Activated naive CD8-positive, alpha-beta T cell (primary cell): Measurements from ENCODE around the gene MUC21.
"Not testable (repeated sequence)": the region's sequence is repeated elsewhere in the genome, so short reads cannot be mapped to it uniquely, and the experiment has no call there.

Experiments
- H3K27ac Mint-ChIP-seq: one replicate; pipeline ENCODE4 v1.8.0; 2021; ENCODE audit warnings: mixed read lengths
- H3K27me3 Mint-ChIP-seq: one replicate; pipeline ENCODE4 v1.8.0; 2021; ENCODE audit warnings: mixed read lengths
- H3K36me3 Mint-ChIP-seq: one replicate; pipeline ENCODE4 v1.8.0; 2021; ENCODE audit warnings: mixed read lengths
- H3K4me1 Mint-ChIP-seq: one replicate; pipeline ENCODE4 v1.8.0; 2021; ENCODE audit warnings: low read depth, mixed read lengths
- H3K4me3 Mint-ChIP-seq: one replicate; pipeline ENCODE4 v1.8.0; 2021; ENCODE audit warnings: mild to moderate bottlenecking, mixed read lengths
- H3K9me3 Mint-ChIP-seq: one replicate; pipeline ENCODE4 v1.8.0; 2021; ENCODE audit warnings: low read depth, mixed read lengths

Gene MUC21

DNA sequence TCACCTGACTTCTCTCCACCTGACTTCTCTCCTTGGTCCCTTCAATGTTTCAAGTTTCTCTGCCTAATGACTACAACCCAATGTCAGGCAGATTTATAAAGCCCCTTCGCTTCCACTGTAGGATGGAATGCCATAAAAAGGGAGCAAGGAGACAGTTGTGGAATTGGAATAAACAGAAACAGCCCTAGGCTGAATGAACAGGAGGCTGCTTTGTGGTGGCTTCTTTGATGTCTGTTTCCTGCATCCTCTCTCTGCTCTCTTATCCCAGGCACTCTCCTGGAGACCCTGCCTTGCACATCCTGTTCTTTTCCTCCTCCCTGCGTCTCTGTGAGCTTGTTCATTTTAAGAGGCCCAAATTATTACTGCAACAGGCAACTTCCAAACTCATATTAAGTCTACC lies 25.8 kb upstream of the MUC21 start:
- Mint-ChIP-seq H3K36me3 (no peaks in the 10 kb centered on the region), H3K9me3 (no peaks in the 10 kb centered on the region), H3K27me3 (no peaks in the 10 kb centered on the region), H3K4me3 (no peak overlapping the region), H3K4me1 (peaks cover 28% of the 10 kb centered on the region), H3K27ac (no peak overlapping the region)

DNA sequence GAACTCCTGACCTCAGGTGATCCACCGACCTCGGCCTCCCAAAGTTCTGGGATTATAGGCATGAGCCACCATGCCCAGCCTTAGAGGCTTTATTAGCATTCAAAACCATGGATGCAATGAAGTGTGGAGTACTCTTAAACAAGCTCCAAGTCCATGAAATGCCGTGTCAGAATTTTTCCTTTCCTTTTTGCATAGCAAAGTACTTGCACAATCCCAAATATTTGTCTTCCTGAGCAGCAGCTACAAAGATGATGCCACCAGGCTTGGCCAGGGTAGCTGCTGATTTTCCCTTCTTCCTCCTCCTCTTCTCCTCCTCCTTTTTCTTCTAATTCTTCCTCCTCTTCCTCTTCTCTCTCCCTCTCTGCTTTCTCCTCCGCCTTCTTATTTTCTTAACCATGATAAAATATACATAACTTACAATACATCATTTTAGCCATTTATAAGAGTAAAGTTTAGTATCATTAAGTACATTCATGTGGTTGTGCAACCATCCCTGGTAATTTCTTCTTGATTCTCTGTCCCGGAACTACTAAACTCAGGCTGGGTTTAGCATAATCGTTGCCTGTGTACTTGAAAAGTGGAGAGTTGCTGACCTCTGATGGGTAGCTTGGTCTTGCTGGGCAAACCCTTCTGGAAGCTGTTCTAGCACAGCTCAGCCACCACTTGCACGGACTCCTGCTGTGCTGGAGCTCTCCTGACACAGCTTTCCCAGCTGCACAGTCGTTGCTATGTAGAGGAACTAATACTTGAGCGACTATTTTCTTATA lies 22.4 kb upstream of the MUC21 start:
- Mint-ChIP-seq H3K9me3 (no peaks in the 10 kb centered on the region), H3K4me1 (peaks cover 11% of the 10 kb centered on the region), H3K36me3 (no peaks in the 10 kb centered on the region), H3K27me3 (peaks cover 8% of the 10 kb centered on the region), H3K27ac (no peak overlapping the region), H3K4me3 (no peak overlapping the region)

DNA sequence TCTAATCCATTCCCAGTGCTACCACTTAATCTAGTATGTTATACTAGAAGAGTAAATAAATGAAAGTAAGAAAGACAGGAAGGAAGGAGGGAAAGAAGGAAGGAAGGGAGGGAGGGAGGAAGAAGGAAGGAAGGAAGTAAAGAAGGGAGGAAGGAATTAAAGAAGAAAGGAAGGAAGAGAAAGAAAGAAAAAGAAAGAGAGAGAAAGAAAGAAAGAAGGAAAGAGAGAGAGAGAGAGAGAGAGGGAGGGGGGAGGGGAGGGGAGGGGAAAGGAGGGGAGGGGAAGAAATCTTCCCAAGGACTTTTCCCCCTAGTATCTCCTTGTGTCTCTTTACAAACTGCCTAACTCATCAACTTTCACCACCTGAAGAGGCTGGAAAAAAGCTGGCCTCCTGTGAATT lies 20.8 kb upstream of the MUC21 start:
- Mint-ChIP-seq H3K36me3 (no peaks in the 10 kb centered on the region), H3K27me3 (peaks cover 12% of the 10 kb centered on the region), H3K4me1 (peaks cover 2% of the 10 kb centered on the region), H3K27ac (no peak overlapping the region), H3K4me3 (no peak overlapping the region), H3K9me3 (no peaks in the 10 kb centered on the region)

DNA sequence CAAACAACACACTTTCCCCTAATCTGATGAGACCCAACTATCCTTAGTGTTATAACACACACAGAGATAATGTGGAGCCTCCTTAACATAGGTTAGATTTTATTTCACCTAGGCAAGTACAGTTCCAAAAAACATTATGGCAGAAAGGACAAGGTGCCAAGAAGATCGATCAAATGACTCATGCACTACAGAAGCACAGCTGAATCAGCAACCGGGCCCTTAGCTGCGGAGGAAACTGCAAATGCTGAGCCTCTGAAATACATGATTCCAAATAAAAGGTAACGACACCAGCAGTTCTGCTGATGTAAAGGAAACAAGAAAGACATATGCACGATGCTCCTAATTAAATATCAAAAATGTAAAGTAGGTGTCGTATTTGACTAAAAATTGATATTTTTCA lies 19.9 kb upstream of the MUC21 start:
- Mint-ChIP-seq H3K4me1 (peaks cover 2% of the 10 kb centered on the region), H3K27me3 (peaks cover 12% of the 10 kb centered on the region), H3K4me3 (no peak overlapping the region), H3K27ac (no peak overlapping the region), H3K9me3 (no peaks in the 10 kb centered on the region), H3K36me3 (no peaks in the 10 kb centered on the region)

DNA sequence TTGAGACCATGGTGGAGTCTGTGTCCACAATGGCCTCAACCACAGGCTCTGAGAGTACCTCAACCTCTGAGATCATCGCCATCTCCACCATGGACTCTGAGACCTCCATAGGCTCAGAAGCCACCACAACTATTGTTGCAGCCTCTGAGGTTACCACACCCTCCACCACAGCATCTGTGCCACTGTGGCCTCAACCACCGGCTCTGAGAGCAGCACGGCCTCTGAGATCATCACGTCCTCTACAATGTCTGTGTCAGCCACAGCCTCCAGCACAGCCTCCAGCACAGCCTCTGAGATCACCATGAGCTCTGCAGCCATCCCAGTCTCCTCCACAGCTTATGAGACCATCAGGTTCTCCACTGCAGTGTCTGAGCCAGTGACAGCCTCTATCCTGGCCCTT lies 19.4 kb upstream of the MUC21 start:
- Mint-ChIP-seq H3K27me3 (peaks cover 12% of the 10 kb centered on the region), H3K36me3 (no peaks in the 10 kb centered on the region), H3K9me3 (no peaks in the 10 kb centered on the region), H3K4me3 (no peak overlapping the region), H3K4me1 (peaks cover 2% of the 10 kb centered on the region), H3K27ac (no peak overlapping the region)

DNA sequence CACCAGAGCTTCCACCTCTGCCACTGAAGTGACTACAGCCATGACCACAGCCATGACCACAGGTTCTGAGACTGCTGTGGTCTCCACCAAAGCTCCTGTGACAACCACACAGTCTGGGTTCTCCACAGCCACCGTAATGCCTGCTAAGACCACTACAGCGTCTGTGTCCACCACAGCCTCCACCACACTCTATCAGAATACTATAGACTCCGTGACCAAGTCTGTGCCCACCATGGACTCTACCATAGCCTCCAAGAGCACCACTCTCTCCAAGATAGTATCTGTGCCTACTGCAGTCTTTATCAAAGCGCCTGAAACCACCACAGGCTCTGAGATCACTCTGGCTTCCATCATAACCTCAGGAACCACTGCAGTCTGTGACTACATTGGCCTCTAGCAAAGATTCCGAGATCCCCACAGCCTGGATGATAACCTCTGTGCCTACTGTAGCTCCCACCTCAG lies 18.3 kb upstream of the MUC21 start:
- no peaks in the 10 kb centered on the region for H3K9me3 Mint-ChIP-seq
- H3K27ac Mint-ChIP-seq = no peak overlapping the region
- H3K4me3 Mint-ChIP-seq = no peak overlapping the region
- peaks cover 2% of the 10 kb centered on the region for H3K4me1 Mint-ChIP-seq
- H3K27me3 Mint-ChIP-seq = peaks cover 15% of the 10 kb centered on the region
- no peaks in the 10 kb centered on the region for H3K36me3 Mint-ChIP-seq

DNA sequence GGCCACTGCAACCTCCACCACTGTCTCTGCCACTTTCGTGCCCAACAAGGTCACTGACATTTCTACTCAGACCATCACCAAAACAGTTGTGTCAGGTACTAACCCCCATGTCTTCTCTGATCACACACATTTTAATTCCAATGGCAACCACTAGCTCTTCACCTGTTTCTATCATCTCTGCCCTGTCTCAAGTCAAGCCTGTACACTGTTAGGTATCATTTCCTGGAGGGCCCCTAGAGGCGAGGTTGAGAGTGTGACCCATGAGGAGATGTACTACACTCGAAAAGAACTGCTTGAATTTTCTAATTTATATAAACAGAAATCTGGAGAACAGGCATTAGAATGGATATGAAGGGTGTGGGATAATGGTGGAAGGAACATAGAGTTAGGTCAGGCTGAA lies 17.4 kb upstream of the MUC21 start:
- H3K9me3 Mint-ChIP-seq = no peaks in the 10 kb centered on the region
- H3K36me3 Mint-ChIP-seq = no peaks in the 10 kb centered on the region
- H3K4me3 Mint-ChIP-seq = no peak overlapping the region
- peaks cover 15% of the 10 kb centered on the region for H3K27me3 Mint-ChIP-seq
- peaks cover 2% of the 10 kb centered on the region for H3K4me1 Mint-ChIP-seq
- no peak overlapping the region for H3K27ac Mint-ChIP-seq

DNA sequence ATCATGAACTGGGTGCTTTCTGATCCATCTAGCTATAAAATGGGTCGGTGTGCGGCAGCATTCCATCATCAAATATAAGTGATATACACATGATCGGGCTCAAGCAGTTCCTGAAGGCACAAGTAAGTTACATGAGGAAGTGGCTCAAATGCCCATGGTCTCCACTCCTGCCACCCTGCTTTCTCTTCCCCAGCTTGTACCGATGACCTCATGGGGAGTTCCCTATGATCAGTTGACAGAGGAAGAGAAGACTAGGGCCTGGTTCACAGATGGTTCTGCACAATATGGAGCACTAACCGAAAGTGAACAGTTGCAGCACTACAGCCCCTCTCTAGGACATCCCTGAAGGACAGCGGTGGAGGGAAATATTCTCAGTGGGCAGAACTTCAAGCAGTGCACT lies 14.3 kb upstream of the MUC21 start:
- H3K9me3 Mint-ChIP-seq, H3K36me3 Mint-ChIP-seq, H3K27ac Mint-ChIP-seq, H3K4me1 Mint-ChIP-seq, H3K4me3 Mint-ChIP-seq: not testable (repeated sequence)
- peaks cover 18% of the 10 kb centered on the region for H3K27me3 Mint-ChIP-seq

DNA sequence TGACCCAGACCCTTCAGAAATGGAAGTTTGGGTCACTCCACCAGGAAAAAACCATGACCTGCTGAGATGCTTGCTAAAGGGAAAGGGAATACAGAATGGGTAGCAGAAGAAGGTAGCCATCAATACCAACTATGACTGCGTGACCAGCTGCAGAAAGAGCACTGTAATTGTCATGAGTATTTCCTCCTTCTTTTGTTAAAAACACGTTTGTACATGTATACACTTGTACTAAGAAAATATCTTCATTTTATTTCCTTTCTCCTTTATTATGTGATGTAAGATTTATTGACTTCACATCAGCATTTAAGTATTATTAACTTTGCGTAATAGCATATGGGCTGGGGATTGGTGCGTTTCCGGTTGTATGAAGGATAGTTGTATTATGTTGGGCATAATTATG lies 12.6 kb upstream of the MUC21 start:
- H3K27me3 Mint-ChIP-seq = peaks cover 10% of the 10 kb centered on the region
- H3K27ac Mint-ChIP-seq = no peak overlapping the region
- H3K36me3 Mint-ChIP-seq = no peaks in the 10 kb centered on the region
- H3K4me3 Mint-ChIP-seq = no peak overlapping the region
- H3K4me1 Mint-ChIP-seq = no peaks in the 10 kb centered on the region
- H3K9me3 Mint-ChIP-seq = no peaks in the 10 kb centered on the region

DNA sequence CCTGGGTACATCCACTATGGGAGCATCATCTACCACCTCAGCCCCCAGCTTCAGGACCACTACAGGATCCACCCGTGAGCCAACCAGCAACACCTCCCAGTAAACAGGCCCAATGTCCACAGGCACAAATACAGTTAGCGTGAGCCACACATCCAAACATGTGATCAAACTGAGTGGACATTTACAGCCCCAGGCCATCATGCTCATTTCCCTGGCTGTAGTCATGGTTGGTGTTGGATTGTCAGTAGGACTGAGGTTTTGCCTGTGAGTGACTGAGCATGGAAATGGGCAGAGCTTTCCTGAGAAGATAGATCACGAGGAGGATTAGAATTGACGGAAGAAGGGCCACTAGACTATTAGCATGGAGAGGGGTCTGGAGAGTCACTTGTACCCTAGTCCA lies 10.7 kb upstream of the MUC21 start:
- Mint-ChIP-seq H3K27me3 (peaks cover 6% of the 10 kb centered on the region), H3K9me3 (no peaks in the 10 kb centered on the region), H3K4me1 (no peaks in the 10 kb centered on the region), H3K36me3 (no peaks in the 10 kb centered on the region), H3K27ac (no peak overlapping the region), H3K4me3 (no peak overlapping the region)

DNA sequence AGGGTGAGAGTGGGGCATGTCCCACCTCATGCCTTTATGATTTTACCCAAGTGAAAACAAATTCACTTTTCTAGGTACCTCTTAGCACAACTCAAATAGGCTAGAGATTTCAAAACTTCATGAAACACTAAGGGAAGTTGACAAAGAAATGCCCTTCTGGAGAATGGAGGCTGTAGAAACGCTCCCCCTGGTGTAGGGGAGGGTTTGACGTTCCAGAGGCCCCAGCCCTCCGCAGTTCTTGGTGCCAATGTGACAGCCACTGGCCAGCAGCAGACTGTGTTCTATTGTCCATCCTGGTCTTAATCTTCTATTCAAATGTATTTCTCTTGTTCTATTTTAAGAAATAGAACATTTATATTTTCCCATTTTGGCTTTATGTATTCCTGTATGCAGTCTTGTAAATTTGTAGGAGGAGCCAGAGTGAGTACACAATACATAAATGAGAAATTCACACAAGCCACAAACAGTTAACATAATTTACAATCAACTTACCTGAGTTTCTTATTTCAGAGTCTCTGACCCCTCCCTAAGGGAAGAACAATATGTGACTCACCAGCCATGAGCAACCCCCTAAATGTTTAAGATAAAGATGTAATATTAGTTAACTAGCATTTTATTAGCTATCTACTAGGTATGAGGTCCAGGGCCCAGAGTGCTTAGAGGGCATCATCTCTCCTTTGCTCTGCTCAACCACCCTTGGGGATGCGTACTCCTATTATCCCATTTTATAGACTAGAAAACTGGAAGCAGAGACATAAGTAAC lies 8.8 kb upstream of the MUC21 start:
- Mint-ChIP-seq H3K27ac (no peak overlapping the region), H3K9me3 (no peaks in the 10 kb centered on the region), H3K36me3 (no peaks in the 10 kb centered on the region), H3K4me1 (no peaks in the 10 kb centered on the region), H3K27me3 (peaks cover 3% of the 10 kb centered on the region), H3K4me3 (no peak overlapping the region)

DNA sequence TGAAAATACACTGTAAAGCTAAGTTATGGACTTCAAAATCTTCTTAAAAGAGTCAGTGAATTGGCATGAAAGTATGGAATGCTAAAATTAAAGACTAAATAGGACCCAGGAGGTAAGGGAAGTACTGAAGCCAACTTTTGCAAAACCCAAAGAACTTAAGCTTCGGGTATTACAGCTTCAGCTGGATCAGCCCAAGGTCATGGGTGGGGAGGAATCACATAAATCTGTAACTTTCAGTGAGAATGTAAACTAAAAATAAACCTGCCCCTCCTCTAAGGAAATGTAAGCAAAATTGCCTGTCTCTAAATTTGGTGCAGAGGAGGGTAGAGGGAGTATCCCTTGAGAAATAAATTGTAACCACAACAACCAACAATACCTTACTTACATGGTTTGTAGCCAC lies 4.4 kb upstream of the MUC21 start:
- H3K9me3 Mint-ChIP-seq = no peaks in the 10 kb centered on the region
- H3K27ac Mint-ChIP-seq = no peak overlapping the region
- H3K27me3 Mint-ChIP-seq = peaks cover 10% of the 10 kb centered on the region
- no peak overlapping the region for H3K4me3 Mint-ChIP-seq
- no peaks in the 10 kb centered on the region for H3K36me3 Mint-ChIP-seq
- peaks cover 3% of the 10 kb centered on the region for H3K4me1 Mint-ChIP-seq

DNA sequence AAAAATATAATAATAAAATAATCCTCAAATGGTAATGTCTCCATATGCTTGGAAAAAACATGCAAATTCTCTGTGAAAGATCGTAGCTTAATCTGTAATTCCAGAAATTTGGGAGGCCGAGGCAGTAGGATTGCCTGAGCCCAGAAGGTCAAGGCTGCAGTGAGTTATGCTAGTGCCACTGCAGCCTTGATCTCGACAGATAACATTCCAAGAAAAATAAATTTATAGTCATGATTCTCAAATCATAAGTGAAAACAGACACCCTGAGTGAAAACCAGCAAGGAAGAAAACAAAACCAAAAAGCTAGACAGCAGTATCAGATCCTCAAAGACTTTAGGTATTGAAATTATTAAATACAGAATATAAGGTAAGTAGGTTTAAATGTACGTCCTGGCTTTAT lies 3.8 kb upstream of the MUC21 start:
- Mint-ChIP-seq H3K27me3 (peaks cover 10% of the 10 kb centered on the region), H3K4me3 (no peak overlapping the region), H3K4me1 (peaks cover 3% of the 10 kb centered on the region), H3K36me3 (no peaks in the 10 kb centered on the region), H3K27ac (no peak overlapping the region), H3K9me3 (no peaks in the 10 kb centered on the region)

DNA sequence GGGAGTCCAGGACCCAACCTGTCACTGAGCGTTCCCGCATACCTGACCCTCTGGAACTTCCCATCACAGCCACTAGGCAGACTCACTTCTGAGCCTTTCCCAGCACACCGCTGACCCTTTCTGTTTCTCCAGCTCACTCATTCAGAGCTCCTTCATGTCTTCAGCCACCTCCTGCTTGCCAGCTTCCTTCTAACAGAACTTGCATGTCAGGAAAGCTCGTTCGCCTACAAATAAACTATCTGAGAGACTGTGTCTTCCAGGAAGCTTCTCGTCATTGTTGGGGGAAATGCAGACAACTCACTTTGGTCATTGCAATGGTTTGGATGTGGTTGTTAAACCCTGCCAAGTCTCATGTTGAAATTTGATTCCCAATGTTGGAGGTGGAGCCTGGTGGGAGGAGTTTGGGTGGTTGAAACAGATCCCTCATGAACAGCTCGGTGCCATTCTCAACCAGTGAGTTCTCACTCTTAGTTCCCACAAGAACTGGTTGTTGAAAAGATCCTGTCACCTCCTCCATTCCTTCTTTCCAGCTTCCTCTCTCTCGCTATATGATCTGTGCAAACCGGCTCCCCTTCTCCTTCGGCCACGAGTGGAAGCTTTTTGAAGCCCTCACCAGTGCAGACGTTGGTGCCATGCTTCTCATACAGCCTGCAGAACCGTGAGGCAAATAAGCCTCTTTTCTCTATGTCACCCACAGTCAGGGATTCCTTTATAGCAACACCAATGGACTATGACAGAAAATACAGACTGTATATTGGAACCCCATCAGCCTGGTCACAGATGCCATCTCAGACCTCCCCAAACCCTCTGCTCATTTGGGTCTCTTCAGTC lies 1.4 kb upstream of the MUC21 start:
- Mint-ChIP-seq H3K27ac (no peak overlapping the region), H3K4me3 (no peak overlapping the region), H3K9me3 (no peaks in the 10 kb centered on the region), H3K4me1 (peaks cover 4% of the 10 kb centered on the region), H3K36me3 (no peaks in the 10 kb centered on the region), H3K27me3 (peaks cover 10% of the 10 kb centered on the region)

DNA sequence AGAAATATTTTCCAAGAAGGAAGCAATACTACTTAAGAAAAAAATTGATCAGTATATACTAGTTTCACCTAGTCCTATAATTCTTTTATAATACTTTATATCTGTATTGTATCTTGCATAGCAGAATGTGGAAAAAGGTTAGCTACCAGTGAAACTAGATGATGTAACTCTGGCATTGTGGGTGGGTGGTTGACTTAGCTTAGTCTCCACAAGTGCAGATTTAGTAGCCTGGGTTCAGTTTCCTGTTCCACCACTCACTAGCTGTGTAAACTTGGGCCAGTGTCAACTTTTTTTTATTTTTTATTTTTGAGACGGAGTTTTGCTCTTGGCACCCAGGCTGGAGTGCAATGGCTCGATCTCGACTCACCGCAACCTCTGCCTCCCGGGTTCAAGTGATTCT lies 2.0 kb downstream of the MUC21 start:
- H3K27ac Mint-ChIP-seq = no peak overlapping the region
- H3K4me3 Mint-ChIP-seq = no peak overlapping the region
- H3K27me3 Mint-ChIP-seq = peaks cover 8% of the 10 kb centered on the region
- no peaks in the 10 kb centered on the region for H3K36me3 Mint-ChIP-seq
- peaks cover 9% of the 10 kb centered on the region for H3K4me1 Mint-ChIP-seq
- no peaks in the 10 kb centered on the region for H3K9me3 Mint-ChIP-seq
